CD4-positive, CD25-positive, alpha-beta regulatory T cell (primary cell): ENCODE data around the gene TAF1C. TPM values are rescaled to one million over a fixed set of nuclear protein-coding genes. Genes with fewer than 3 reads are reported as not detected.

Source experiments
- ATAC-seq, 2 donors: fragments of 150-1000 bp; cut with Tn5 transposase; one replicate each; pipeline ENCODE4 v1.10.0; 2021; ENCODE audit warnings: low read depth in 2 of 2, moderate number of reproducible peaks in 2 of 2, moderate library complexity in 1 of 2
- DNase-seq, 3 donors: peaks; one replicate each; pipeline versions ENCODE4 v3.0.0 to v3.0.0-alpha.2; 2012 to 2022; ENCODE audit warnings: mixed read lengths in 1 of 3
- H3K27ac ChIP-seq: one replicate; pipeline ENCODE4 v1.7.0; 2013; ENCODE audit warnings: mild to moderate bottlenecking, low read length; ENCODE audit not compliant: insufficient read depth, poor library complexity, severe bottlenecking
- H3K27me3 ChIP-seq: one replicate; pipeline ENCODE4 v1.7.0; 2013; ENCODE audit warnings: low read length; ENCODE audit not compliant: control insufficient read depth, insufficient read depth
- H3K36me3 ChIP-seq: one replicate; pipeline ENCODE4 v1.7.0; 2013; ENCODE audit warnings: mild to moderate bottlenecking, low read length, moderate library complexity; ENCODE audit not compliant: control insufficient read depth, insufficient read depth
- H3K4me1 ChIP-seq: 2 replicates; pipeline ENCODE4 v1.7.0; 2013; ENCODE audit warnings: mild to moderate bottlenecking, low read length; ENCODE audit not compliant: insufficient read depth, control insufficient read depth, poor library complexity, severe bottlenecking
- H3K4me3 ChIP-seq: one replicate; pipeline ENCODE4 v1.7.0; 2013; ENCODE audit warnings: low read depth, mild to moderate bottlenecking, low read length, moderate library complexity
- H3K9me3 ChIP-seq, 2 experiments: 1 replicate in 1 of 2; 2 replicates in 1 of 2; pipeline ENCODE4 v1.7.0; 2013; ENCODE audit warnings: low read length in 2 of 2, mild to moderate bottlenecking in 1 of 2, moderate library complexity in 1 of 2; ENCODE audit not compliant: control insufficient read depth in 2 of 2
- H3K27ac Mint-ChIP-seq, 3 donors: one replicate each; pipeline ENCODE4 v1.8.0; 2020 to 2022; ENCODE audit warnings: mild to moderate bottlenecking in 3 of 3, mixed read lengths in 3 of 3, moderate library complexity in 2 of 3
- H3K27me3 Mint-ChIP-seq: one replicate; pipeline ENCODE4 v1.8.0; 2022; ENCODE audit warnings: mild to moderate bottlenecking, mixed read lengths
- H3K36me3 Mint-ChIP-seq: one replicate; pipeline ENCODE4 v1.8.0; 2020; ENCODE audit warnings: mixed read lengths
- H3K4me1 Mint-ChIP-seq, 4 donors: one replicate each; pipeline ENCODE4 v1.8.0; 2020 to 2022; ENCODE audit warnings: mixed read lengths in 4 of 4, mild to moderate bottlenecking in 1 of 4
- H3K4me3 Mint-ChIP-seq, 4 donors: one replicate each; pipeline ENCODE4 v1.8.0; 2020 to 2022; ENCODE audit warnings: mild to moderate bottlenecking in 4 of 4, mixed read lengths in 4 of 4, moderate library complexity in 3 of 4
- H3K9me3 Mint-ChIP-seq, 7 donors: one replicate each; pipeline ENCODE4 v1.8.0; 2020 to 2022; ENCODE audit warnings: mixed read lengths in 7 of 7, mild to moderate bottlenecking in 3 of 7, moderate library complexity in 2 of 7
- polyA plus RNA-seq, 4 donors: library from polyadenylated mRNA; unstranded; fragments of 300-500 nt; fragmentation: Illumina TruSeq; gene quantifications; one replicate each; pipeline ENCODE4 v1.2.3, GENCODE V29; 2021
- total RNA-seq: library from RNA; stranded (reverse); gene quantifications from one replicate; pipeline ENCODE4 v1.2.3, GENCODE V29; 2022

TAF1C gene
- total and polyA plus RNA-seq, 5 donors from 2014 or later, result 6.3 to 90.6 (median 7.3) TPM

- H3K9me3 ChIP-seq, result no peaks in the 10 kb centered on the region
- H3K27me3 Mint-ChIP-seq, result peaks cover 20% of the 10 kb centered on the region
- ATAC-seq (peak; percentile 84 to 86), DNase-seq (peak; percentile 87 to 94 (median 92))
- peak within 1 kb of the TSS; percentile 84 to 97 (median 94) for H3K4me3 Mint-ChIP-seq
- peak within 1 kb of the TSS; percentile 52 to 85 (median 79) for H3K27ac Mint-ChIP-seq
- H3K27ac ChIP-seq, result peak within 1 kb of the TSS; percentile 71
- H3K36me3 Mint-ChIP-seq, result no peaks in the 10 kb centered on the region
- H3K4me1 Mint-ChIP-seq, result peaks cover 0 to 27% (median 14%) of the 10 kb centered on the region in 4 donors
- H3K4me1 ChIP-seq, result peaks cover 17% of the 10 kb centered on the region
- H3K27me3 ChIP-seq, result peaks cover 5% of the 10 kb centered on the region
- no peaks in the 10 kb centered on the region for H3K36me3 ChIP-seq
- peak within 1 kb of the TSS; percentile 65 for H3K4me3 ChIP-seq
- H3K9me3 Mint-ChIP-seq, result no peaks in the 10 kb centered on the region
These were observed 41.8 kb downstream of the TAF1C start, which contains the start of the genes DNAAF1 and HSDL1 for GRCh38 chr16:84144859-84145639. Gene DNAAF1 (plus strand): TSS chr16:84145308. CDS start chr16:84145441, 133 bp downstream. Gene HSDL1 (minus strand): TSS chr16:84145177. CDS start chr16:84131321, 13,856 bp downstream.

GRCh38 chr16:84144209-84144858, 42.5 kb downstream of the TAF1C start:
- Histone ChIP-seq H3K27ac (peak overlapping the region; percentile 71), H3K4me3 (peak overlapping the region; percentile 65), H3K9me3 (no peaks in the 10 kb centered on the region), H3K4me1 (peaks cover 17% of the 10 kb centered on the region), H3K36me3 (no peaks in the 10 kb centered on the region), H3K27me3 (peaks cover 5% of the 10 kb centered on the region)
- Mint-ChIP-seq H3K9me3 (no peaks in the 10 kb centered on the region), H3K27me3 (peaks cover 15% of the 10 kb centered on the region), H3K4me1 (peaks cover 0 to 32% (median 16%) of the 10 kb centered on the region in 4 donors), H3K4me3 (peak overlapping the region; percentile 84 to 97 (median 94)), H3K27ac (peak overlapping the region; percentile 52 to 85 (median 79)), H3K36me3 (no peaks in the 10 kb centered on the region)
- peak; percentile 39 to 56 (median 52) for DNase-seq
- peak in 1 of 2 donors; percentile 24 for ATAC-seq

GRCh38 chr16:84143784-84144199, 43.1 kb downstream of the TAF1C start:
- Histone ChIP-seq H3K27me3 (peaks cover 5% of the 10 kb centered on the region), H3K36me3 (no peaks in the 10 kb centered on the region), H3K27ac (no peak overlapping the region), H3K4me1 (peaks cover 17% of the 10 kb centered on the region), H3K4me3 (peak overlapping the region; percentile 65), H3K9me3 (no peaks in the 10 kb centered on the region)
- Mint-ChIP-seq H3K9me3 (no peaks in the 10 kb centered on the region), H3K36me3 (no peaks in the 10 kb centered on the region), H3K27ac (peak overlapping the region; percentile 52 to 85 (median 79)), H3K4me1 (peaks cover 2 to 37% (median 18%) of the 10 kb centered on the region in 4 donors), H3K27me3 (peaks cover 15% of the 10 kb centered on the region), H3K4me3 (peak overlapping the region; percentile 84 to 97 (median 94))
- ATAC-seq (no peak), DNase-seq (peak in 1 of 3 donors; percentile 27)

- DNase-seq (no peak), ATAC-seq (no peak)
- Histone ChIP-seq H3K36me3 (no peaks in the 10 kb centered on the region), H3K4me3 (no peak overlapping the region), H3K27ac (no peak overlapping the region), H3K4me1 (peaks cover 17% of the 10 kb centered on the region), H3K9me3 (no peaks in the 10 kb centered on the region), H3K27me3 (peaks cover 5% of the 10 kb centered on the region)
- Mint-ChIP-seq H3K27me3 (peaks cover 9% of the 10 kb centered on the region), H3K4me3 (peak overlapping the region; percentile 58 to 91 (median 60)), H3K4me1 (peaks cover 4 to 40% (median 20%) of the 10 kb centered on the region in 4 donors), H3K27ac (no peak overlapping the region), H3K9me3 (no peaks in the 10 kb centered on the region), H3K36me3 (no peaks in the 10 kb centered on the region)
These were observed 43.8 kb downstream of the TAF1C start for GRCh38 chr16:84143081-84143480.

GRCh38 chr16:84141143-84141670, 45.6 kb downstream of the TAF1C start:
- no peaks in the 10 kb centered on the region for H3K27me3 Mint-ChIP-seq
- no peaks in the 10 kb centered on the region for H3K9me3 Mint-ChIP-seq
- no peaks in the 10 kb centered on the region for H3K9me3 ChIP-seq
- ATAC-seq, result no peak
- no peak overlapping the region for H3K27ac ChIP-seq
- peaks cover 4 to 41% (median 20%) of the 10 kb centered on the region in 4 donors for H3K4me1 Mint-ChIP-seq
- H3K4me1 ChIP-seq, result peaks cover 17% of the 10 kb centered on the region
- DNase-seq, result peak in 2 of 3 donors; percentile 11 to 26
- H3K27ac Mint-ChIP-seq, result peak overlapping the region in 1 of 3 donors; percentile 38
- H3K4me3 ChIP-seq, result no peak overlapping the region
- H3K27me3 ChIP-seq, result peaks cover 3% of the 10 kb centered on the region
- H3K36me3 Mint-ChIP-seq, result no peaks in the 10 kb centered on the region
- H3K36me3 ChIP-seq, result no peaks in the 10 kb centered on the region
- H3K4me3 Mint-ChIP-seq, result no peak overlapping the region

- peaks cover 10% of the 10 kb centered on the region for H3K4me1 ChIP-seq
- H3K27me3 Mint-ChIP-seq, result no peaks in the 10 kb centered on the region
- no peak for ATAC-seq
- H3K36me3 ChIP-seq, result no peaks in the 10 kb centered on the region
- no peaks in the 10 kb centered on the region for H3K9me3 ChIP-seq
- DNase-seq, result no peak
- no peaks in the 10 kb centered on the region for H3K9me3 Mint-ChIP-seq
- peak overlapping the region in 2 of 4 donors; percentile 7 to 12 for H3K4me3 Mint-ChIP-seq
- H3K4me3 ChIP-seq, result no peak overlapping the region
- no peak overlapping the region for H3K27ac ChIP-seq
- H3K27ac Mint-ChIP-seq, result peak overlapping the region in 1 of 3 donors; percentile 5
- H3K27me3 ChIP-seq, result no peaks in the 10 kb centered on the region
- no peaks in the 10 kb centered on the region for H3K36me3 Mint-ChIP-seq
- H3K4me1 Mint-ChIP-seq, result peaks cover 4 to 45% (median 21%) of the 10 kb centered on the region in 4 donors
These were observed 47.1 kb downstream of the TAF1C start for GRCh38 chr16:84139628-84140258.
